Ovary (tissue), 3 donors: ENCODE measurements around the gene ZNF775.

ENCODE experiments used
- POLR2A ChIP-seq: fragments of 450-650 bp; IDR thresholded peaks from one replicate; pipeline ENCODE4 v1.6.1; 2017; ENCODE audit warnings: antibody characterized with exemption, mild to moderate bottlenecking, moderate library complexity
- TF ChIP-seq, protein P1 (sequence below), 3 donors: fragments of 450-650 bp in 2 of 3; fragments of 200-600 bp in 1 of 3; IDR thresholded peaks; one replicate each; pipeline versions ENCODE4 v1.5.1 to v1.8.0; 2016 to 2022; ENCODE audit warnings: antibody characterized with exemption in 3 of 3, mild to moderate bottlenecking in 1 of 3
- donor health status: DM: no; HTN: no; CAD: no.

DNA sequence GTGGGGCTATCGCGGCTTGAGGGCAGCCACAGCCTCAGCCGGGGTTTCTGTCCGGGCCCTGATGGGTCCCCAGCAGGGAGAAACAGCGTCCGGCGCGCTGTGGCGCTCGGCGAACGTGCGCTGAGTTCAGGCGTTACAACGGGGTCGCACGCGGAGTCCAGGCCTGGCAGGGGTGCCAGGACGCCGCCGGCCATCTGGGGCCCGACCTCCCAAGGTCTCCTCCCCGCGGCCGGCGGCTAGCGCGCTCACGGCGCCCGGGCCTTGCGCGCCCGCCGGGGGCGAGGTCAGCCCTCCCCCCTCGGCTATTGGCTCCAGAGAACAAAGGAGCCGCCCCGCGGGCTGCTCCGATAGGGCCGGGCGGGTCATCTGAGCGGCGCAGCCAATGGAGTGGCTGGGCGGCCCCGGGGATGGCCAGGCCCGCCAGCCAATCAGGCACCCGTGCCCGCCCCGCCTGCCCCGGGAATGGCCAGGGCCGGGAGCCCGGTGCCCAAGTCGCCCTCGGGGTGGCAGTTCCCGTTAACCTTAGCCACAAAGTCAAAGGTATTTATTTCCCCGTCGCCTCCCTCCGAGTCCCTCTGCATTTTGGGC, at the start of gene ZNF775:
- TF ChIP-seq, protein P1, sequence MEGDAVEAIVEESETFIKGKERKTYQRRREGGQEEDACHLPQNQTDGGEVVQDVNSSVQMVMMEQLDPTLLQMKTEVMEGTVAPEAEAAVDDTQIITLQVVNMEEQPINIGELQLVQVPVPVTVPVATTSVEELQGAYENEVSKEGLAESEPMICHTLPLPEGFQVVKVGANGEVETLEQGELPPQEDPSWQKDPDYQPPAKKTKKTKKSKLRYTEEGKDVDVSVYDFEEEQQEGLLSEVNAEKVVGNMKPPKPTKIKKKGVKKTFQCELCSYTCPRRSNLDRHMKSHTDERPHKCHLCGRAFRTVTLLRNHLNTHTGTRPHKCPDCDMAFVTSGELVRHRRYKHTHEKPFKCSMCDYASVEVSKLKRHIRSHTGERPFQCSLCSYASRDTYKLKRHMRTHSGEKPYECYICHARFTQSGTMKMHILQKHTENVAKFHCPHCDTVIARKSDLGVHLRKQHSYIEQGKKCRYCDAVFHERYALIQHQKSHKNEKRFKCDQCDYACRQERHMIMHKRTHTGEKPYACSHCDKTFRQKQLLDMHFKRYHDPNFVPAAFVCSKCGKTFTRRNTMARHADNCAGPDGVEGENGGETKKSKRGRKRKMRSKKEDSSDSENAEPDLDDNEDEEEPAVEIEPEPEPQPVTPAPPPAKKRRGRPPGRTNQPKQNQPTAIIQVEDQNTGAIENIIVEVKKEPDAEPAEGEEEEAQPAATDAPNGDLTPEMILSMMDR (IDR thresholded peaks at IDR 0.05): no peak
- TF ChIP-seq POLR2A: peak; percentile 72
